ENCODE data around the gene PHACTR3. TPM values are rescaled to one million over a fixed set of nuclear protein-coding genes. Genes with fewer than 3 reads are reported as not detected.

The PHACTR3 gene
- total RNA-seq, 5 donors from 2014 or later (not counting 1 experiment from before 2014, with no cell fraction given): not detected

DNA sequence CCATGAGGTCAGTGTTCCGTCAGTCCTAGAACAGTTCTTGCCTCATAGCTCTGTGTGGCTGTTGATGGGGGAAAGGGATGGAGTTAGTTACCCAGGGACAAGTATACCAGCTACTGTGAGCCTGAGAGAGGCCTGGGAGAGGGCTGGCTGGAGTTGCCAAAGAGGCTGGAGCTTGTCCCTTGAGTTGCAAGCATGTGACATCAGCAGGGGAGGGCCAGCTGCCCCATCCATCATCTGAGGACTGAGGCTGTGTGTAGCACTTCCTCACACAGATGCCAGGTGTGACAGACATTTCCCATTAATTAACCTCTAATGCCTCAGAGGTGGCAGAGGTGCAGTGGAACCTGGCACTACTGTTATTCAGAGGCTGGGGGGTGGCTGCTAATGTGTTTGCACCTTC, 131.6 kb downstream of the PHACTR3 start:
- Mint-ChIP-seq H3K4me1 (no peaks in the 10 kb centered on the region), H3K4me3 (no peak overlapping the region), H3K9me3 (no peaks in the 10 kb centered on the region), H3K36me3 (no peaks in the 10 kb centered on the region), H3K27me3 (peaks cover 7% of the 10 kb centered on the region in 2 donors), H3K27ac (no peak overlapping the region)
- Histone ChIP-seq H3K27ac (ENCODE audit: low read length) (no peak overlapping the region), H3K9me3 (no peaks in the 10 kb centered on the region), H3K36me3 (ENCODE audit: control insufficient read depth in 2 of 2, extremely low read depth in 1 of 2, insufficient read depth in 1 of 2, low read length in 1 of 2) (no peaks in the 10 kb centered on the region), H3K4me3 (ENCODE audit: control insufficient read depth in 1 of 2, extremely low read depth in 1 of 2, low read length in 1 of 2) (no peak overlapping the region), H3K4me1 (ENCODE audit: control insufficient read depth in 1 of 2, extremely low read depth in 1 of 2, insufficient read depth in 2 of 2, low read length in 2 of 2) (no peaks in the 10 kb centered on the region), H3K27me3 (replicated peaks in 1 of 2; ENCODE audit: control insufficient read depth in 2 of 2, extremely low read depth in 1 of 2, insufficient read depth in 2 of 2, low read length in 1 of 2) (peaks cover 0 to 18% of the 10 kb centered on the region in 2 experiments)
- CTCF ChIA-PET: no interaction called here
- POLR2A ChIA-PET: no interaction called here
- 67% methylated on average over 1 of the region's 1 CpG for WGBS (ENCODE audit: insufficient coverage)
- DNase-seq (no peak), ATAC-seq (replicated peaks in 1 of 4) (no peak)

DNA sequence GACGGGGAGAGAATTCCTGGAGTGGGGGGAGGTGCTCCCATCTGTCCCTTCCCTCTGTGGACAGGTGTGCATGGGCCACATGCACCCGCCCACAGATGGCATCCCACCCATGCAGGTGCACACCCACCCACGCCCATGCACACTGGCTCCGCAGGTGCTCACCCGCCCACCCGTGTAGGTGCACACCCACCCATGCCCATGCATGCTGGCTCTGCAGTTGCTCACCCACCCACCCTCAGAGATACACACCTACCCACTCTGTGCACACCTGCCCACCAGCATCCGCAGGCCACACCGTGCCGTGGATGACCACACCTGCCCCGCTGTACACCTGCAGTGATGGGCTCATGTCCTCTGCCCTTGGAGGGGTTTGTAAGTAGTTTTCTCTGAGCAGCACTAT, 132.0 kb downstream of the PHACTR3 start:
- no peak overlapping the region for H3K27ac Mint-ChIP-seq
- Histone ChIP-seq H3K4me1 (ENCODE audit: control insufficient read depth in 1 of 2, extremely low read depth in 1 of 2, insufficient read depth in 2 of 2, low read length in 2 of 2) (no peaks in the 10 kb centered on the region), H3K27ac (ENCODE audit: low read length) (no peak overlapping the region), H3K9me3 (no peaks in the 10 kb centered on the region), H3K27me3 (replicated peaks in 1 of 2; ENCODE audit: control insufficient read depth in 2 of 2, extremely low read depth in 1 of 2, insufficient read depth in 2 of 2, low read length in 1 of 2) (peaks cover 0 to 22% of the 10 kb centered on the region in 2 experiments), H3K36me3 (ENCODE audit: control insufficient read depth in 2 of 2, extremely low read depth in 1 of 2, insufficient read depth in 1 of 2, low read length in 1 of 2) (no peaks in the 10 kb centered on the region), H3K4me3 (ENCODE audit: control insufficient read depth in 1 of 2, extremely low read depth in 1 of 2, low read length in 1 of 2) (no peak overlapping the region)
- ChIA-PET POLR2A (no interaction called here), CTCF (no interaction called here)
- no peaks in the 10 kb centered on the region for H3K4me1 Mint-ChIP-seq
- no peak overlapping the region for H3K4me3 Mint-ChIP-seq
- ATAC-seq (replicated peaks in 1 of 4) (no peak), DNase-seq (no peak)
- H3K36me3 Mint-ChIP-seq: no peaks in the 10 kb centered on the region
- H3K9me3 Mint-ChIP-seq: no peaks in the 10 kb centered on the region
- peaks cover 5 to 7% of the 10 kb centered on the region in 2 donors for H3K27me3 Mint-ChIP-seq
- 100% methylated on average over 5 of the region's 10 CpGs for WGBS (ENCODE audit: insufficient coverage)

DNA sequence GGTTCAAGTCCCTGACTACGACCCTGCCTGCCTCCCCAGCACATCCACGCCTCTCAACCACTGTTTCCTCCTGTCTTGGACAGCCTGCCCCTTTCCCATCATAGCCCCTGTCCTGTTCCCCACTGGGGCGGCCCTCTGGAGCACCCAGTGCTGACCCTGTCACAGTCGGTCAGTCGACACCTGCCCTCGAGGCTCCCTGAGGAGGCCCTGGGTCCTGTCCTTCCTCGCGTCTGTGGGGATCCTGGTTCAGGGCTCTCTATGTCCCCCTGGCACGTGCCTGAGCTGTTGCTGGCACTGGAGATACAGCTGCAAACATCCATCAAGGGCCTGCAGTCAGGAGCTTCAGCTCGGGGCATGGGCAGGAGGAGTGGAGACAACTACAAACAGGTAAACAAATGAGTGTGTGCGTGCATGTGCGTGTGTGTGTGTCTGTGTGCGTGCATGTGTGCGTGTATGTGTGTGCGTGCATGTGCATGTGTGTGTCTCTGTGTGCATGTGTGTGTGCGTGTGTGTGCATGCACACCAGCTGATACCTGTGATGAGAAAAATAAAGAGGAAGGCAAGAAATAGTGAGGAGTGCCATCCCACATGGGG, 132.8 kb downstream of the PHACTR3 start:
- Histone ChIP-seq H3K27ac (ENCODE audit: low read length) (no peak overlapping the region), H3K36me3 (ENCODE audit: control insufficient read depth in 2 of 2, extremely low read depth in 1 of 2, insufficient read depth in 1 of 2, low read length in 1 of 2) (no peaks in the 10 kb centered on the region), H3K4me1 (ENCODE audit: control insufficient read depth in 1 of 2, extremely low read depth in 1 of 2, insufficient read depth in 2 of 2, low read length in 2 of 2) (no peaks in the 10 kb centered on the region), H3K27me3 (replicated peaks in 1 of 2; ENCODE audit: control insufficient read depth in 2 of 2, extremely low read depth in 1 of 2, insufficient read depth in 2 of 2, low read length in 1 of 2) (peaks cover 0 to 22% of the 10 kb centered on the region in 2 experiments), H3K9me3 (no peaks in the 10 kb centered on the region), H3K4me3 (ENCODE audit: control insufficient read depth in 1 of 2, extremely low read depth in 1 of 2, low read length in 1 of 2) (no peak overlapping the region)
- no peak for ATAC-seq (replicated peaks in 1 of 4)
- 58% methylated on average over 15 of the region's 16 CpGs for WGBS (ENCODE audit: insufficient coverage)
- no peaks in the 10 kb centered on the region for H3K36me3 Mint-ChIP-seq
- no peak overlapping the region for H3K27ac Mint-ChIP-seq
- DNase-seq: no peak
- ChIA-PET CTCF (no interaction called here), POLR2A (no interaction called here)
- H3K9me3 Mint-ChIP-seq: no peaks in the 10 kb centered on the region
- peaks cover 4 to 7% of the 10 kb centered on the region in 2 donors for H3K27me3 Mint-ChIP-seq
- H3K4me3 Mint-ChIP-seq: no peak overlapping the region
- H3K4me1 Mint-ChIP-seq: no peaks in the 10 kb centered on the region

DNA sequence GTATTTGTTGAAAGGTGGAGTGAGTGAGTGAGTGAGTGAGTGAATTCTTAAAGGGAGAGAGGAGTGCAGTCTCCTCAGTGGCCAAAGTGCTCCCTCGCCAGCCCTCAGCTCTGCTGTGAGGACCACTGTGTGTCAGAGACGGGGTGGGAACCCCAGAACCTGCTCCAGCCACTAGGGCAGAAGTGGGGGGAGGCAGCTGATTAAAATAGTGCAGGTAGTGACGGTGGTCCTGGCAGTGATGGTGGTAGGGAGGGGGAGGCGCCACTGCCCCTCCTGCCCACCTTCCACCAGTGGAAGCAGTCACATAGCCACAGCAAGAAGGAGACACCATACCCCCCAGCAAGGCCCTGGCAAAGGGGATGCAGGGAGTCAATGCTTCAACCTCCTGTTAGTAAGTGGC, 133.5 kb downstream of the PHACTR3 start:
- POLR2A ChIA-PET: no interaction called here
- no peak overlapping the region for H3K4me3 Mint-ChIP-seq
- CTCF ChIA-PET: no interaction called here
- DNase-seq (no peak), ATAC-seq (replicated peaks in 1 of 4) (no peak)
- Histone ChIP-seq H3K36me3 (ENCODE audit: control insufficient read depth in 2 of 2, extremely low read depth in 1 of 2, insufficient read depth in 1 of 2, low read length in 1 of 2) (no peaks in the 10 kb centered on the region), H3K9me3 (no peaks in the 10 kb centered on the region), H3K27ac (ENCODE audit: low read length) (no peak overlapping the region), H3K27me3 (replicated peaks in 1 of 2; ENCODE audit: control insufficient read depth in 2 of 2, extremely low read depth in 1 of 2, insufficient read depth in 2 of 2, low read length in 1 of 2) (peaks cover 0 to 27% of the 10 kb centered on the region in 2 experiments), H3K4me1 (ENCODE audit: control insufficient read depth in 1 of 2, extremely low read depth in 1 of 2, insufficient read depth in 2 of 2, low read length in 2 of 2) (no peaks in the 10 kb centered on the region), H3K4me3 (ENCODE audit: control insufficient read depth in 1 of 2, extremely low read depth in 1 of 2, low read length in 1 of 2) (no peak overlapping the region)
- no peaks in the 10 kb centered on the region for H3K4me1 Mint-ChIP-seq
- H3K9me3 Mint-ChIP-seq: no peaks in the 10 kb centered on the region
- H3K27ac Mint-ChIP-seq: no peak overlapping the region
- WGBS (ENCODE audit: insufficient coverage): 57% methylated on average over 1 of the region's 4 CpGs
- H3K27me3 Mint-ChIP-seq: peaks cover 4 to 11% of the 10 kb centered on the region in 2 donors
- no peaks in the 10 kb centered on the region for H3K36me3 Mint-ChIP-seq

DNA sequence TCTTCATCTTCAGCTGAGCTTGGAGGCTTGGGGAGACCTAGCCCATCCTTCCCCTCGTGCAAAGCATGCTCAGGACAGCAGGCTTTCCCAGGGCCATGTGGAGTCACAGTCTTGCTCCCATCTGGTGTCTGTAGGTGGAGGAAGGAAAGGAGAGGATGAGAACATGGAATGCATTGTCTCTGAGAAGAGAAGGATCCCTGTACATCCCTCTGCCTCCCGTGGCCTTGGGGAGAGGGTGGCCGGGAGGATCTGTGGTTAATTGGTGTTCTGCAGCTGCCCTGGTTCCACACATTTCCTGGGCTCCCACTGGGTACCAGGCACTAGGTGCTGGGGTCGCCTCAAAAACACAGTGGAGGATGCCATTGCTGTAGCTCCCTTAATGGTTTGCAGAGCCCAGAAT, 134.5 kb downstream of the PHACTR3 start:
- no peak overlapping the region for H3K27ac ChIP-seq (ENCODE audit: low read length)
- WGBS (ENCODE audit: insufficient coverage): 50% methylated on average over 4 of the region's 4 CpGs
- no peak overlapping the region for H3K4me3 ChIP-seq (ENCODE audit: control insufficient read depth in 1 of 2, extremely low read depth in 1 of 2, low read length in 1 of 2)
- H3K4me1 ChIP-seq (ENCODE audit: control insufficient read depth in 1 of 2, extremely low read depth in 1 of 2, insufficient read depth in 2 of 2, low read length in 2 of 2): no peaks in the 10 kb centered on the region
- H3K27me3 ChIP-seq (replicated peaks in 1 of 2; ENCODE audit: control insufficient read depth in 2 of 2, extremely low read depth in 1 of 2, insufficient read depth in 2 of 2, low read length in 1 of 2): peaks cover 0 to 32% of the 10 kb centered on the region in 2 experiments
- no peak overlapping the region for H3K4me3 Mint-ChIP-seq
- ChIA-PET CTCF (no interaction called here), POLR2A (no interaction called here)
- no peaks in the 10 kb centered on the region for H3K36me3 ChIP-seq (ENCODE audit: control insufficient read depth in 2 of 2, extremely low read depth in 1 of 2, insufficient read depth in 1 of 2, low read length in 1 of 2)
- H3K9me3 ChIP-seq: no peaks in the 10 kb centered on the region
- no peaks in the 10 kb centered on the region for H3K4me1 Mint-ChIP-seq
- no peaks in the 10 kb centered on the region for H3K36me3 Mint-ChIP-seq
- ATAC-seq (replicated peaks in 1 of 4) (no peak), DNase-seq (no peak)
- no peak overlapping the region for H3K27ac Mint-ChIP-seq
- peaks cover 4 to 11% of the 10 kb centered on the region in 2 donors for H3K27me3 Mint-ChIP-seq
- no peaks in the 10 kb centered on the region for H3K9me3 Mint-ChIP-seq

DNA sequence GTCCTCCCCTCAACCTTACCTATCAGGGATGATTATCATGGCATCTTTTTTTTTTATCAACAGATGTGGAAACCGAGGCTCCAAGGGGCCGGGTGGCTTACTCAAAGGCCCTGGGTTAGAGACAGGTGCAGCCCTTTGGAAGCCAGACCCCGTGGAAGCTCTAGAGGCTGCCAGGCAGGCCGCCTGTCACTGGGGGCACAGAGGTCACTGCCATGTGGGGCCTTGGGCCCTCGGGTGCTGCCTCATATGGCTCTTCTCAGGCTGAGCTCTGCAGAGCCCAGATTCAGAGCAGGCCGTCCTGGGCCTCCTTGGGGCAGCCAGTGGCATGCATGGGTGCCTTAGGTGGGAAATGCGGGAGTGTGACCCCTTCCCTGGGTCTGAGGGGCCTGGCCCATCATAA, 136.3 kb downstream of the PHACTR3 start:
- no peak overlapping the region for H3K27ac ChIP-seq (ENCODE audit: low read length)

DNA sequence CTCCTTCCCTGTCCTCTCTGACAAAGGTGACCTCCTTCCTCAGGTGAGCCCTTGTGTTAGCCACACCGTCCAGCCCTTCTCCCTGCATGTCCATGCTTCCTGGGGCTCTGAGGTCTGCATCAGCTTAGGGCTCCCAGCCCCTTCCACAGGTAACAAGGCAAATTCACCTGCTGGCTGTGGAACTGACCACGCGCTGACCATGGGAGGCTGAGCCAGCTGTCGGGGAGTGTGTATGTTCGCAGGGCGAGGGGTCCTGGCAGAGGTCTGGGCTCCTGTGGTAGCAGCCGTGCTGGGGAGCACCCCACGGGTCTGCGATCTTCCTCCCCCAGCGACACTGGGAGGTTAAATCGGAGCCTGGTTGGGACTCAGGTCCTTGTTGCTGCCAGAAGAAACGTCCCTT, 136.7 kb downstream of the PHACTR3 start:
- Mint-ChIP-seq H3K27ac (no peak overlapping the region), H3K27me3 (peaks cover 4 to 10% of the 10 kb centered on the region in 2 donors), H3K4me1 (no peaks in the 10 kb centered on the region), H3K4me3 (no peak overlapping the region), H3K9me3 (no peaks in the 10 kb centered on the region), H3K36me3 (no peaks in the 10 kb centered on the region)
- ChIA-PET POLR2A (no interaction called here), CTCF (no interaction called here)
- H3K4me3 ChIP-seq (ENCODE audit: control insufficient read depth in 1 of 2, extremely low read depth in 1 of 2, low read length in 1 of 2): no peak overlapping the region
- 86% methylated on average over 12 of the region's 12 CpGs for WGBS (ENCODE audit: insufficient coverage)
- H3K4me1 ChIP-seq (ENCODE audit: control insufficient read depth in 1 of 2, extremely low read depth in 1 of 2, insufficient read depth in 2 of 2, low read length in 2 of 2): no peaks in the 10 kb centered on the region
- DNase-seq (no peak), ATAC-seq (replicated peaks in 1 of 4) (no peak)
- no peak overlapping the region for H3K27ac ChIP-seq (ENCODE audit: low read length)
- H3K36me3 ChIP-seq (ENCODE audit: control insufficient read depth in 2 of 2, extremely low read depth in 1 of 2, insufficient read depth in 1 of 2, low read length in 1 of 2): no peaks in the 10 kb centered on the region
- no peaks in the 10 kb centered on the region for H3K9me3 ChIP-seq
- peaks cover 0 to 33% of the 10 kb centered on the region in 2 experiments for H3K27me3 ChIP-seq (replicated peaks in 1 of 2; ENCODE audit: control insufficient read depth in 2 of 2, extremely low read depth in 1 of 2, insufficient read depth in 2 of 2, low read length in 1 of 2)

More for the DNA sequence above, 136.3 kb downstream of the PHACTR3 start:
- H3K27me3 Mint-ChIP-seq: peaks cover 4 to 11% of the 10 kb centered on the region in 2 donors
- Histone ChIP-seq H3K36me3 (ENCODE audit: control insufficient read depth in 2 of 2, extremely low read depth in 1 of 2, insufficient read depth in 1 of 2, low read length in 1 of 2) (no peaks in the 10 kb centered on the region), H3K27me3 (replicated peaks in 1 of 2; ENCODE audit: control insufficient read depth in 2 of 2, extremely low read depth in 1 of 2, insufficient read depth in 2 of 2, low read length in 1 of 2) (peaks cover 0 to 36% of the 10 kb centered on the region in 2 experiments), H3K9me3 (no peaks in the 10 kb centered on the region), H3K4me1 (ENCODE audit: control insufficient read depth in 1 of 2, extremely low read depth in 1 of 2, insufficient read depth in 2 of 2, low read length in 2 of 2) (no peaks in the 10 kb centered on the region), H3K4me3 (ENCODE audit: control insufficient read depth in 1 of 2, extremely low read depth in 1 of 2, low read length in 1 of 2) (no peak overlapping the region)
- DNase-seq: no peak
- no peaks in the 10 kb centered on the region for H3K9me3 Mint-ChIP-seq
- POLR2A ChIA-PET: no interaction called here
- CTCF ChIA-PET: no interaction called here
- no peaks in the 10 kb centered on the region for H3K4me1 Mint-ChIP-seq
- H3K36me3 Mint-ChIP-seq: no peaks in the 10 kb centered on the region
- no peak overlapping the region for H3K27ac Mint-ChIP-seq
- no peak overlapping the region for H3K4me3 Mint-ChIP-seq
- WGBS (ENCODE audit: insufficient coverage): 58% methylated on average over 7 of the region's 7 CpGs
- ATAC-seq (replicated peaks in 1 of 4): no peak
